ENCODE measurements around the gene KLC3.

KLC3 gene

DNA sequence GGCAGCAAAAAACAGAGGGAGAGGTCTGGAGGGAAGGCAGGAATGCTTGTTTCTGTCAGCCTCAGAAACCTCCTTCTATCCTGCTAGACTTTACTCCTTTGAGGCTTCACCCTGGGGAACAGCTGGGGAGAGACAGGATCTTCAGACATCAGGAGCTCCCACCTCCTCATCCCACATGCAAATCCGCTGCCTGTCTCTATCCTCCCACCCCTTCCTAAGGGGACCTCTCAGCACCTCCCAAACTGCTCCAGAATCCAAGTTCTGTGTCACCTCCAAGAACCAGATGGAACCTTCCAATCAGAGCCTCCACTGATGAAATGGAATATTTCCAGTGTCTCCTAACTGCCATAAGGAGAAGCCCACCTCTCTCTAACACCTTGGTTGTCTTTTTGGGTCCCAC is 39.6 kb downstream of the KLC3 start:
- no peak for DNase-seq

DNA sequence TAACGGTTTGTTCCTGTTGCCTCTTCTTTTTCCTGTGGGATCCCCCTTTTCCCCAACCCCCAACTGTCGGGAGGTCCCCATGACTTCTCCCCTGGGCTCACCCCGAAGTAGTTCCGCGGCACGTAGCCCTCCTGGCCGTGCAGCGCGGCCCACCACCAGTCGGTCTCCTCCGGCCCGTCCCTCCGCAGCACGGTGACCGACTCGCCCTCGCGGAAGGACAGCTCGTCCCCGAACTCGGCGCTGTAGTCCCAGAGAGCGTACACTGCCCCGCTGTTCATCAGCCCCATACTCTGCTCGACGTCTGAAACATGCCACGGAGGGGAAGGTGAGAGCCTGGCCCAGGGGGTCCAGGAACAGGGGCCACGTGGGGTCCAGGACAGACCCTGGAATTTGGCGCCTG is 41.9 kb downstream of the KLC3 start:
- DNase-seq: no peak

DNA sequence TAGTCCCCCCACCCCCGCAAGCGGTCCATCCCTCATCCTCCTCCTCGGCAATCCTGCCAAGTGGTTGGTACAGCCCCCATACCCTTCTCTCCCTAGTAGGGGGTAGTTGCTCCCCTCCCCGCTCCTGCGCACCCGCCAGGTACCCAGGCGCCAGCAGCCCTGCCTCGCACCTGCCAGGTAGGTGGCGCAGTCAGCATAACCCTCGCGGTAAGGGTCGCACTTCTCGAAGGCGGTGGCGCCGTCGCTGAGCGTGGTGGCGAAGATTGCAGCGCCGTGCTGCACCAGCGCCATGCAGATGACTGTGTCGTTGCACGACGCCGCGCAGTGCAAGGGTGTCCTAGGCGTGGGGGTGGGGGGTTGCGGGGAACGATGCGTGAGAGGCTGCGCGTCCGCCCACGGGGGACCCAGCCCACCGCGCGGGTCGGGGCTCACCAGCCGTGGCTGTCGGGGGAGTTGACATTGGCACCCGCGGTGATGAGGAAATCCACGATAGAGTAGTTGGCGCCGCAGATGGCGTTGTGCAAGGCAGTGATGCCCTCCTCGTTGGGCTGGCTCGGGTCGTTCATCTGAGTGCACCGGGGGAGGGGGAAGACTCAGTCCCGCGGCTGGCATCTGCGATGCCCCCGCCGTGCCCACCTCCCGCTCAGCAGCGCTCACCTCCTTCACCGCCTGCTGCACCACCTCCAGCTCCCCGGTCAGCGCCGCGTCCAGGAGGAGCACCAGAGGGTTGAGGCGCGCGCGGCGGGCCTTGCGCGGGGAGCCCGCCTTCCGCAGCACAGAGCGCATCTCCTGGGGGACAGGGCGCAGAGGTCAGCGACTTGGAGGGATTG is 45.1 kb downstream of the KLC3 start:
- no peak for DNase-seq

DNA sequence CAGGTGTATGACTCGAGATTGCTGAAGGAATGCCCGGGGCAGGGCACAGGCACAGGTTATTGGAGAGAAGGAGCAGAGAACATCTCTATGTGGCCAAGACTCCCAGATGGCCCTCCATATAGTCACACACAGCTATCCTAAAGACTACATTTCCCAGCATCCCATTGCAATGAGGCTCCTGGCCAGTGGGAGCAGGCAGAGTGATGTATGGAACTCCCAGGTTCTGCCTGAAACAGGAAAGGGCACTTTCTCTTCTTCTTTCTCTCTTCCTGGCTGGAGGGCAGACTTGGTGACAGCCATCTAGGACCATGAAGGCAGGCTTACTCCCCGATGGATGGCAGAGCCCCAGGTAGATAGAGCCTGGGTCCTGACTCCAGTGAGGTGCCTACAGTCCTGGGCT is 50.8 kb downstream of the KLC3 start:
- no peak for DNase-seq

DNA sequence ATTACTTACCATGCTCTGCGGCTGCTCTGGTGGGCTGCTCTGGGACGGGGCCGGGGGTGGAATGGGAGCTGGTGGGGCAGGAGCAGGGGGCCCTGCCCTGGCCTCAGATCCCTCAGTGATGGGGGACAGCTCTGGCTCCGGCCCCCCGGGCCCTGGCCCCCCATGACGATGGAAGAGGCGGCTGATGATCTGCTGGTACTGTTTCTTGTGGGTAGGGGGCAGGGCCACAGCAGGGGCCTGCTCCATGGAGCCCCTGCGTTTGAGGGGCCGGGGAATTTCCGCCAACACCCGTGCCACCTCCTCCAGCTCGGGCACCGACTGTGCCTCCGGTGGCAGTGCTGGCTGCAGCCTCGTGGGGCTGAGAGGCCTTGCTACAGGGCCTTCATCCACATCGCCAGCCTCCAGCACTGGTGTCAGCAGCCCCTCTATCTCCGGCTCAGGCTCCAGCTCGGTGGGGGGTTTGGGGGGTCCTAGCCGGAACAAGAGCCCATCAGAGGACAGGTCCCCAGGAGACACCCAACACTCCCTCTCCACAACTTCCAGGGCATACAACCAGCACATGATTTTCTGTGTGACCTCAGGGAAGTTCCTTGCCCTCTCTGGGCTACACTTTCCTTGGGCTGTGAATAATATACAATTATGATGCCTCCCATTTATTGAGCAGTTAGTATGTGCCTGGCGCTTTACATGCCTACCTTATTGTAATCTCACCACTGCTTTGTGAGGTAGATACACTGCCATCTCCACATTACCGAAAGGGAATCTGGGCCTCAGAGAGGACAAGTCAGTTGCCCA is 51.5 kb downstream of the KLC3 start:
- DNase-seq: no peak

DNA sequence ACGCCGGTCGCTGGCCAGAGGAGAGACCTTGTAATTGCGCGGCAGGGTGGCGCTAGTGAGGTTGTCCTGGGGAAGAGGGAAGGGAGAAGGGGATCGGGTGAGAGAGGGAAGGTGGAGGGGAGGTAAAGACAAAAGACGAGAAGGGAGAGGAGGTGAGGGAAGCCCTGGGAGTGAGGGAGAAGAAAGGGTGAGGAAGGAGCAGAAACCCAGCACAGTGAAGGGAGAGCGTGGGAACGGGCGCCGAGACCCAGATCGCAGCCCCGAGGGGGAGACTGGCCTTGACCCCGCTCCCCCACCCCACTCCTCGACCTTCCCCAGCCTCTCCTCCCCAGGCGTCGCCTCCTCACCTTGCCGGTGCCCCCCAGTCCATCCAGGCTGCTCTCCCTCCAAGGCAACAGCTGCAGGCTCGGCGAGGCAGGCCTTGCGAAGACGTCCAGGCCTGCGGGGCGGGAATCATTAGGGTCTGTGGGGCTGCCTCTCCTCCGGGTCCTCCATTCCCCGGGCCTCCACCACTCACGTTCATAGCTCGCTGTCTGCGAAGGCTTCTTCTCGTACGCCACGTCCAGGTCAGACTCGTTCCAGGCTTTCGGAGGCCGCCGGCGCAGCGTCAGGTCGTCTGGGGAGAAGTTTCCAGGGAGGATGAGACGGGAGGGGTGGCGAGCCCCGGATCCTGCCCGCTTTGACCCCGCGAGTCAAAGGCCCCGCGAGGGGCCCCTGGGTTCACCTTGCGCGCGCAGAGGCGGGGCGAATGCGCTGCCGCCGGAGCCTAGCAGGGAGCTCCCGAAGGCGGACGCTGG is 55.5 kb downstream of the KLC3 start:
- no peak for DNase-seq

DNA sequence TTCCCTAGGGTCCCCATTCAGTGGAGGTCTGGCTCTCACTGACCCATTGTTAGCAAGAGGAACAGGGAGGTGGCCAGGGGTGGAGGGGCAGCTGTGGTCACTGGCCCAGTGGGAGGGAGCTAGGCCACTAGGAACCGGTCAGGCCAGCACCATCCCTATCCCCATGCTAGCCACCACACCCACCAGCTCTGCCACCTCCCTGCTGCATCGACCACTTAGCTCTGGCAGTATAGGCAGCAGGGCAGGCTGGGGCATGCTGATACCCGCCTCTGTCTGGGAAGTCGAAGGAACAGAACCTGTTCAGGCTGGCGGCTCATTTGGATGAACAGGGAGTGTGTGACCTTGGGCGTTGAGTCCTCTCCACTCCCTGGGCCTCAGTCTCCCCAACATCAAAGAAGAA is 59.6 kb downstream of the KLC3 start:
- no peak for DNase-seq
